ENCODE data around the gene GOLGB1.
"Not testable (repeated sequence)": the region's sequence is repeated elsewhere in the genome, so short reads cannot be mapped to it uniquely, and the experiment has no call there.

Gene GOLGB1

GRCh38 chr3:121757087-121757811 lies 7.7 kb upstream of the GOLGB1 start:
- no peak for TF ChIP-seq CTCF (IDR thresholded peaks at IDR 0.05)
- TF ChIP-seq ZFX (IDR thresholded peaks at IDR 0.05; ENCODE audit: borderline replicate concordance) = no peak
- H3K27ac ChIP-seq = no peak overlapping the region

- TF ChIP-seq ZFX (IDR thresholded peaks at IDR 0.05; ENCODE audit: borderline replicate concordance) (no peak), CTCF (IDR thresholded peaks at IDR 0.05) (no peak)
Observed at GRCh38 chr3:121752772-121753171, 3.2 kb upstream of the GOLGB1 start.

GRCh38 chr3:121752261-121752660 lies 2.7 kb upstream of the GOLGB1 start:
- no peak for TF ChIP-seq CTCF (IDR thresholded peaks at IDR 0.05)
- TF ChIP-seq ZFX (IDR thresholded peaks at IDR 0.05; ENCODE audit: borderline replicate concordance) = no peak

More at GRCh38 chr3:121752772-121753171, 3.2 kb upstream of the GOLGB1 start:
- no peak overlapping the region for H3K27ac ChIP-seq

GRCh38 chr3:121750087-121750415 lies 510 bp upstream of the GOLGB1 start:
- peak overlapping the region; percentile 94 for H3K27ac ChIP-seq
- TF ChIP-seq CTCF (IDR thresholded peaks at IDR 0.05) (no peak), ZFX (IDR thresholded peaks at IDR 0.05; ENCODE audit: borderline replicate concordance) (no peak)

More at GRCh38 chr3:121752261-121752660, 2.7 kb upstream of the GOLGB1 start:
- no peak overlapping the region for H3K27ac ChIP-seq

GRCh38 chr3:121748680-121749275 lies 763 bp downstream of the GOLGB1 start:
- TF ChIP-seq CTCF (IDR thresholded peaks at IDR 0.05) (no peak), ZFX (IDR thresholded peaks at IDR 0.05; ENCODE audit: borderline replicate concordance) (no peak)

GRCh38 chr3:121747976-121748375 lies 1.6 kb downstream of the GOLGB1 start:
- peak overlapping the region; percentile 94 for H3K27ac ChIP-seq
- TF ChIP-seq CTCF (IDR thresholded peaks at IDR 0.05) (no peak), ZFX (IDR thresholded peaks at IDR 0.05; ENCODE audit: borderline replicate concordance) (no peak)

More at GRCh38 chr3:121748680-121749275, 763 bp downstream of the GOLGB1 start:
- H3K27ac ChIP-seq = peak overlapping the region; percentile 94

- H3K27ac ChIP-seq = not testable (repeated sequence)
Observed at GRCh38 chr3:121743106-121743505, 6.4 kb downstream of the GOLGB1 start.

Measured in 22Rv1 (cell line).